NB4 (cell line): ENCODE data around the gene WDR62.
A peak's percentile ranks its signal among the peaks of the same experiment; 100 is the strongest.

Experiments
- MYC ChIP-seq: IDR thresholded peaks from 2 replicates; pipeline ENCODE4 v1.6.1; 2011; ENCODE audit warnings: low read depth, low read length
- POLR2A ChIP-seq: IDR thresholded peaks from 2 replicates; pipeline ENCODE4 v1.6.1; 2011; ENCODE audit warnings: mild to moderate bottlenecking; ENCODE audit not compliant: insufficient read length; ENCODE audit errors: extremely low read depth
- TF ChIP-seq, protein P1 (sequence below): IDR thresholded peaks from one replicate; pipeline ENCODE4 v1.5.1; 2012; ENCODE audit warnings: low read depth, low read length
- TF ChIP-seq, protein P2 (sequence below): IDR thresholded peaks from 2 replicates; pipeline ENCODE4 v1.6.1; 2011; ENCODE audit warnings: low read depth, low read length

DNA sequence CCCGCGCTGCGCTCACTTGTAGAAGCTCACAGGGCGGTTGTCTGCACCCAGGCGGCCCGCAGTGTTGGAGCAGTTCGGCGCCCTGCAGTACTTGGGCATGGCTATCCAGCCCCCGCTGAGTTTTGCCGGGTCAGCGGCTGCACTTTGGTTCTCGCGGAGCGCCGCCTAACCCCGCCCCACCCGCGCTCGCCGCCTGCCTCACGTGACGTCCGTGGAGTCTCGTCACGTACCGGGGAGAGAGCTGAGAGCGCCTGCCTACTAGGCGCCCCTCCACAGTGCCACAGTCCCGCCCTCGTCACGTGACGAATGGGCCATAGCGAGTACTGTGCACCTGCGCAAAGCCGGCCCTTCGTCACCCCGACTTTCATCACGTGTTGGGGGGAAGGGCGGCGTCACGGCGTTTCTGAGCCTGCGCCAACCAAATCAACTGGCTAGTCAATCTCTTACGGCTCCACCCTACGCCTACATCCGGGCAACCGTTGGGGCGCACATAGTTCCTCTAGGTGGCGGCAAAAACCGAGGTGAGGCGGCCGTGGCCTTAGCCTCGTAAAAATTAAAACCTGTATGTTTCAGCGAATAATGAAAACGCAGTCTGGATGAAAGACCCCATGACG lies 471 bp upstream of the WDR62 start, which contains the start of gene THAP8:
- TF ChIP-seq, protein P1, sequence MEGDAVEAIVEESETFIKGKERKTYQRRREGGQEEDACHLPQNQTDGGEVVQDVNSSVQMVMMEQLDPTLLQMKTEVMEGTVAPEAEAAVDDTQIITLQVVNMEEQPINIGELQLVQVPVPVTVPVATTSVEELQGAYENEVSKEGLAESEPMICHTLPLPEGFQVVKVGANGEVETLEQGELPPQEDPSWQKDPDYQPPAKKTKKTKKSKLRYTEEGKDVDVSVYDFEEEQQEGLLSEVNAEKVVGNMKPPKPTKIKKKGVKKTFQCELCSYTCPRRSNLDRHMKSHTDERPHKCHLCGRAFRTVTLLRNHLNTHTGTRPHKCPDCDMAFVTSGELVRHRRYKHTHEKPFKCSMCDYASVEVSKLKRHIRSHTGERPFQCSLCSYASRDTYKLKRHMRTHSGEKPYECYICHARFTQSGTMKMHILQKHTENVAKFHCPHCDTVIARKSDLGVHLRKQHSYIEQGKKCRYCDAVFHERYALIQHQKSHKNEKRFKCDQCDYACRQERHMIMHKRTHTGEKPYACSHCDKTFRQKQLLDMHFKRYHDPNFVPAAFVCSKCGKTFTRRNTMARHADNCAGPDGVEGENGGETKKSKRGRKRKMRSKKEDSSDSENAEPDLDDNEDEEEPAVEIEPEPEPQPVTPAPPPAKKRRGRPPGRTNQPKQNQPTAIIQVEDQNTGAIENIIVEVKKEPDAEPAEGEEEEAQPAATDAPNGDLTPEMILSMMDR = no peak
- TF ChIP-seq POLR2A (peak; percentile 65), MYC (no peak)
- TF ChIP-seq, protein P2, sequence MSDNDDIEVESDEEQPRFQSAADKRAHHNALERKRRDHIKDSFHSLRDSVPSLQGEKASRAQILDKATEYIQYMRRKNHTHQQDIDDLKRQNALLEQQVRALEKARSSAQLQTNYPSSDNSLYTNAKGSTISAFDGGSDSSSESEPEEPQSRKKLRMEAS = peak; percentile 97
